ENCODE results near the gene C9orf78.

C9orf78 gene

GRCh38 chr9:129835128-129835859 lies at the start of gene C9orf78, which contains the start of gene USP20:
Gene C9orf78, minus strand, starts transcription at chr9:129835275. Its CDS starts 54 bp downstream, at chr9:129835221.
Gene USP20, plus strand, starts transcription at chr9:129835458. Its CDS starts 17,098 bp downstream, at chr9:129852556.
- peak; percentile 97 for DNase-seq

- DNase-seq, result peak; percentile 95
These were observed 49.3 kb upstream of the C9orf78 start for GRCh38 chr9:129884220-129885017.

GRCh38 chr9:129881547-129882324 lies 46.7 kb upstream of the C9orf78 start:
- DNase-seq, result no peak

GRCh38 chr9:129880654-129881546 lies 45.8 kb upstream of the C9orf78 start:
- DNase-seq, result no peak

- no peak for DNase-seq
These were observed 45.0 kb upstream of the C9orf78 start for GRCh38 chr9:129879991-129880653.

- DNase-seq, result no peak
These were observed 44.1 kb upstream of the C9orf78 start for GRCh38 chr9:129879103-129879699.

GRCh38 chr9:129878291-129878690 lies 43.2 kb upstream of the C9orf78 start:
- no peak for DNase-seq

- peak; percentile 37 for DNase-seq
These were observed 41.7 kb upstream of the C9orf78 start for GRCh38 chr9:129876815-129877214.

GRCh38 chr9:129875687-129876395 lies 40.8 kb upstream of the C9orf78 start:
- DNase-seq, result no peak

- DNase-seq, result no peak
These were observed 40.1 kb upstream of the C9orf78 start for GRCh38 chr9:129875181-129875611.

GRCh38 chr9:129874261-129875101 lies 39.4 kb upstream of the C9orf78 start:
- no peak for DNase-seq

- no peak for DNase-seq
These were observed 38.6 kb upstream of the C9orf78 start for GRCh38 chr9:129873563-129874190.

- no peak for DNase-seq
These were observed 36.0 kb upstream of the C9orf78 start for GRCh38 chr9:129871046-129871445.

- DNase-seq, result no peak
These were observed 34.8 kb upstream of the C9orf78 start for GRCh38 chr9:129869585-129870501.

GRCh38 chr9:129868872-129869486 lies 33.9 kb upstream of the C9orf78 start:
- DNase-seq, result peak; percentile 95

- DNase-seq, result no peak
These were observed 33.2 kb upstream of the C9orf78 start for GRCh38 chr9:129868023-129868871.

Data from CD4-positive, alpha-beta T cell treated with Interleukin-17A for 1 hour (primary cell).